Measurements from ENCODE around the gene CCDC47. TPM values are rescaled to one million over a fixed set of nuclear protein-coding genes. Genes with fewer than 3 reads are reported as not detected.

The CCDC47 gene
- total RNA-seq, 1 donor from 2014 or later: 55.9 TPM

GRCh38 chr17:63774141-63774968 lies 958 bp upstream of the CCDC47 start, which contains the start of gene DDX42:
Gene DDX42, plus strand, starts transcription at chr17:63774170. Its CDS starts 12,880 bp downstream, at chr17:63787050.
- H3K27ac Mint-ChIP-seq: peak within 1 kb of the TSS; percentile 100
- H3K4me3 Mint-ChIP-seq: peak within 1 kb of the TSS; percentile 99
- H3K9me3 Mint-ChIP-seq: no peaks in the 10 kb centered on the region
- peaks cover 3% of the 10 kb centered on the region for H3K36me3 Mint-ChIP-seq
- TF ChIP-seq CTCF (IDR thresholded peaks at IDR 0.05; ENCODE audit: unreplicated experiment): no peak
- H3K27me3 Mint-ChIP-seq (ENCODE audit: low read depth): no peaks in the 10 kb centered on the region
- peak; percentile 82 to 92 for DNase-seq (ENCODE audit: low spot score in 2 of 2, unreplicated experiment in 2 of 2)
- H3K4me1 Mint-ChIP-seq: peaks cover 31% of the 10 kb centered on the region

GRCh38 chr17:63772801-63773271 lies 561 bp downstream of the CCDC47 start:
- no peak for DNase-seq (ENCODE audit: low spot score in 2 of 2, unreplicated experiment in 2 of 2)
- peaks cover 29% of the 10 kb centered on the region for H3K4me1 Mint-ChIP-seq
- no peak for TF ChIP-seq CTCF (IDR thresholded peaks at IDR 0.05; ENCODE audit: unreplicated experiment)
- no peaks in the 10 kb centered on the region for H3K9me3 Mint-ChIP-seq
- H3K27ac Mint-ChIP-seq: peak overlapping the region; percentile 100
- H3K27me3 Mint-ChIP-seq (ENCODE audit: low read depth): no peaks in the 10 kb centered on the region
- peak overlapping the region; percentile 99 for H3K4me3 Mint-ChIP-seq
- H3K36me3 Mint-ChIP-seq: peaks cover 2% of the 10 kb centered on the region

GRCh38 chr17:63768433-63768832 lies 5.0 kb downstream of the CCDC47 start:
- no peak overlapping the region for H3K27ac Mint-ChIP-seq
- TF ChIP-seq CTCF (IDR thresholded peaks at IDR 0.05; ENCODE audit: unreplicated experiment): no peak
- no peaks in the 10 kb centered on the region for H3K27me3 Mint-ChIP-seq (ENCODE audit: low read depth)
- peaks cover 12% of the 10 kb centered on the region for H3K36me3 Mint-ChIP-seq
- H3K4me1 Mint-ChIP-seq: peaks cover 15% of the 10 kb centered on the region
- no peaks in the 10 kb centered on the region for H3K9me3 Mint-ChIP-seq
- DNase-seq (ENCODE audit: low spot score in 2 of 2, unreplicated experiment in 2 of 2): no peak
- H3K4me3 Mint-ChIP-seq: no peak overlapping the region

- no peak for TF ChIP-seq CTCF (IDR thresholded peaks at IDR 0.05; ENCODE audit: unreplicated experiment)
- H3K27ac Mint-ChIP-seq: no peak overlapping the region
- H3K4me3 Mint-ChIP-seq: no peak overlapping the region
- DNase-seq (ENCODE audit: low spot score in 2 of 2, unreplicated experiment in 2 of 2): no peak
- no peaks in the 10 kb centered on the region for H3K9me3 Mint-ChIP-seq
- no peaks in the 10 kb centered on the region for H3K27me3 Mint-ChIP-seq (ENCODE audit: low read depth)
- H3K36me3 Mint-ChIP-seq: peaks cover 15% of the 10 kb centered on the region
- H3K4me1 Mint-ChIP-seq: peaks cover 7% of the 10 kb centered on the region
These were observed 6.6 kb downstream of the CCDC47 start for GRCh38 chr17:63766754-63767153.

GRCh38 chr17:63764716-63765115 lies 8.7 kb downstream of the CCDC47 start:
- no peak for DNase-seq (ENCODE audit: low spot score in 2 of 2, unreplicated experiment in 2 of 2)
- Mint-ChIP-seq H3K4me1 (no peaks in the 10 kb centered on the region), H3K4me3 (no peak overlapping the region), H3K36me3 (peaks cover 22% of the 10 kb centered on the region), H3K9me3 (no peaks in the 10 kb centered on the region), H3K27ac (no peak overlapping the region), H3K27me3 (ENCODE audit: low read depth) (no peaks in the 10 kb centered on the region)
- no peak for TF ChIP-seq CTCF (IDR thresholded peaks at IDR 0.05; ENCODE audit: unreplicated experiment)
